Stomach (tissue), 4 donors: Measurements from ENCODE around the gene USP24.

ENCODE experiments used
- CTCF ChIP-seq, 7 experiments: fragments of 450-650 bp in 4 of 7; fragments of 200-600 bp in 3 of 7; sonication (generic) in 3 of 7; IDR thresholded peaks; one replicate each; pipeline ENCODE4 v1.5.1; 2016 to 2019; ENCODE audit warnings: antibody characterized with exemption in 7 of 7, control low read depth in 2 of 7, mild to moderate bottlenecking in 1 of 7
- POLR2A ChIP-seq, 4 donors: fragments of 450-650 bp; IDR thresholded peaks; one replicate each; pipeline ENCODE4 v1.6.1; 2016; ENCODE audit warnings: antibody characterized with exemption in 4 of 4, control low read depth in 2 of 4, mild to moderate bottlenecking in 1 of 4, moderate library complexity in 1 of 4
- POLR2AphosphoS5 ChIP-seq, 3 donors: sonication (generic); formaldehyde crosslinking; IDR thresholded peaks; one replicate each; pipeline ENCODE4 v1.6.1; 2016; ENCODE audit warnings: antibody characterized with exemption in 3 of 3

- TF ChIP-seq CTCF (IDR thresholded peaks at IDR 0.05) (no peak), POLR2A (IDR thresholded peaks at IDR 0.05) (no peak), POLR2AphosphoS5 (IDR thresholded peaks at IDR 0.05) (no peak)
Measured at GRCh38 chr1:55055084-55055882, 159.9 kb downstream of the USP24 start.
